ENCODE results near the gene PPM1N.

DNA sequence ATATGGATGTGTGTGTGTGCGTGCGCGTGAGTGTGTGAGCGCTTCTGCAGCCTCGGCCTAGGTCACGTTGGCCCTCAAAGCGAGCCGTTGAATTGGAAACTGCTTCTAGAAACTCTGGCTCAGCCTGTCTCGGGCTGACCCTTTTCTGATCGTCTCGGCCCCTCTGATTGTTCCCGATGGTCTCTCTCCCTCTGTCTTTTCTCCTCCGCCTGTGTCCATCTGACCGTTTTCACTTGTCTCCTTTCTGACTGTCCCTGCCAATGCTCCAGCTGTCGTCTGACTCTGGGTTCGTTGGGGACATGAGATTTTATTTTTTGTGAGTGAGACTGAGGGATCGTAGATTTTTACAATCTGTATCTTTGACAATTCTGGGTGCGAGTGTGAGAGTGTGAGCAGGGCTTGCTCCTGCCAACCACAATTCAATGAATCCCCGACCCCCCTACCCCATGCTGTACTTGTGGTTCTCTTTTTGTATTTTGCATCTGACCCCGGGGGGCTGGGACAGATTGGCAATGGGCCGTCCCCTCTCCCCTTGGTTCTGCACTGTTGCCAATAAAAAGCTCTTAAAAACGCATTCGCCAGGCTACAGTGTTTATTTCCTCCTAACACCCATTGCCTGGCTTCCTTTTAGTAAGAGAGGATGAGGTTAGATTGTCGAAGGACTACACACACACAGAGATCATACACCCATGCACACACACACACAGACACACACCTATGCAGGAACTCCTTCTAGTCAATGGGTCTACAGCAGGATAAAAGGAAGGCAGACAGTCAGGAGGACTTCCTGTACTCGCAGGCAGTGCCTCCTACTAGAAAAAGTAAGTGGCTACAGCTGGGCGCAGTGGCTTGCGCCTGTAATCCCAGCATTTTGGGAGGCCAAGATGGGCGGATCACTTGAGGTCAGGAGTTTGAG, 23.4 kb upstream of the PPM1N start:
- TF ChIP-seq POLR2A (IDR thresholded peaks at IDR 0.05; ENCODE audit: low read length) (no peak), SMC3 (IDR thresholded peaks at IDR 0.05) (no peak), E2F6 (IDR thresholded peaks at IDR 0.05; ENCODE audit: borderline replicate concordance, low read depth) (no peak), SREBF2 (IDR thresholded peaks at IDR 0.05) (no peak), RFX5 (IDR thresholded peaks at IDR 0.05) (no peak)
